ENCODE data around the gene KIFC3.

GRCh38 chr16:57784334-57784733, 18.0 kb downstream of the KIFC3 start:
- TF ChIP-seq CTCF (IDR thresholded peaks at IDR 0.05), result no peak
- TF ChIP-seq POLR2AphosphoS5 (IDR thresholded peaks at IDR 0.05; ENCODE audit: insufficient read depth in 1 of 2, low read depth in 1 of 2), result no peak

Data from vagina (tissue), 2 donors.